D341Med (cell line): ENCODE measurements around the gene PPP1R14B.

Experiments
- DNase-seq: peaks from one replicate; pipeline ENCODE4 v3.0.0; 2012; ENCODE audit warnings: low spot score

PPP1R14B gene

GRCh38 chr11:64281957-64282770, 35.4 kb upstream of the PPP1R14B start:
- no peak for DNase-seq

- no peak for DNase-seq
Observed at GRCh38 chr11:64278576-64279190, 31.9 kb upstream of the PPP1R14B start.

DNA sequence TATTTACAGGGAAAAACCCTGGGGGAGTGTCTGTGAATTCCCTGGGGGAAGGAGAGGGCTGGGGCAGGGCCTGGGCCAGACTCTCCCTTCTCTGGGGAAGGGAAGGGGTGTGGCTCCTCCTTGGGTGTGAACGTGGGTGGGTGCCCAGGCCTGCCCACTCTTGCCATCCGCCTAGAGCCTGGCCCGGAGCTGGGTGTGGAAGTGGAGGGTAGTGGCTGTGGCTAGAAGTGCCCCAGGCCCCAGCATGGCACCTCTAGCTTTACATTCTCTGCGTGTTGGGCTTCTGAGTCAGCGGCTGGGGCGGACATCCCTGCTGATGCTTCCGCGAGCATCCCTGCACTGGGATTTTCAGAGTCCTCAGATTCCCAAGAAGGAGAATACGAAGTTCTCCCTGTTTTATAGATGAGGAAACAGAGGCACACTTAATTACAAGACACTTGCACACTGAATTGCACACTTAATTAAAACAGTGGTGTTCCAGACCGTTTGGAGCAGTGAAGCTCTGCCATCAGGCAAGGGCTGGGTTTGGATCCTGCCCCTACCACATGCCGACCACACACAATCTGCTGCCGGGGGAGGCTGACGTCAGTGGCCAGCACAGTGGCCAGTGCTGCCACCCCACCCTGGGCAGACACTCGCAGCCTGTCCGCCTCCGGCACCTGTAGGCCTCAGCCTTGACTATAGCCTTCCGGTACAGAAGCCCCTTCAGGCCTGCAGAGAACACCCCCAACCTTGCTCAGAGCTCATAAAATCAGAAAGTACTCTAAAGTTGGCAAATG, 30.1 kb upstream of the PPP1R14B start:
- no peak for DNase-seq

GRCh38 chr11:64275841-64276240, 29.1 kb upstream of the PPP1R14B start:
- no peak for DNase-seq

GRCh38 chr11:64275031-64275800, 28.5 kb upstream of the PPP1R14B start:
- DNase-seq: no peak

- peak; percentile 92 for DNase-seq
Observed at GRCh38 chr11:64269540-64270220, 22.9 kb upstream of the PPP1R14B start.

DNA sequence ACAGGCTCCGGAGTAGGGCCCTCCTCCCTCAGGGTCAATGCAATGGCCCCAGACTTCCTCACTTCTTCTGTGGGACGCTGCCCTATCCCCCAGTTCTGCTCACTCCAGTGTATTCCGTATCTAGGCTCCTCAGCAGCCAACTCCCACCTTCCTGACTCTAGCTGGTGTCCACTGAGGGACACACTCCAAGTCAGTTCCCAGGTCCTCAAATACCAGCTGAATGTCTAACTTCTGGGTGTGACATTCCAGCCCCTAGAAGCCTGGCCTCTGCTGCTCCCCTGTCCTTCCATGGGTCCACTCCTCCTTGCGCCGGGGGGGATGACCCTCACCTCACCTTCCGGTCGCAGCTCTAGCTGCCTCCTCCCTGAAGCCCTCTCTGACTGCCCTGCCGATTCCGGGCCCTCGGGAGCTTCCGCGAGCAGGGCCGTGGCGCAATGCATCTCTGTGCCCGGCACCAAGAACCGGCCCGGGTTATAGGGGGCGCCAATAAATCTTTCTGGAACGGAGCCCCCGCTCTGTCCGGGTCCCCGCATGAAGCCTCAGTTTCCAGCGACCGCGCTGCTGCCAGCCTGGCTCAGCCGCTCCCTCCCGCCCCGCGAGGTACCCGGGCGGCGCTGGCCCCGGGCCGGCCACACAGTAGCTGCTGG, 22.3 kb upstream of the PPP1R14B start:
- DNase-seq: no peak

- DNase-seq: peak; percentile 63
Observed at GRCh38 chr11:64268025-64268892, 21.5 kb upstream of the PPP1R14B start.

DNA sequence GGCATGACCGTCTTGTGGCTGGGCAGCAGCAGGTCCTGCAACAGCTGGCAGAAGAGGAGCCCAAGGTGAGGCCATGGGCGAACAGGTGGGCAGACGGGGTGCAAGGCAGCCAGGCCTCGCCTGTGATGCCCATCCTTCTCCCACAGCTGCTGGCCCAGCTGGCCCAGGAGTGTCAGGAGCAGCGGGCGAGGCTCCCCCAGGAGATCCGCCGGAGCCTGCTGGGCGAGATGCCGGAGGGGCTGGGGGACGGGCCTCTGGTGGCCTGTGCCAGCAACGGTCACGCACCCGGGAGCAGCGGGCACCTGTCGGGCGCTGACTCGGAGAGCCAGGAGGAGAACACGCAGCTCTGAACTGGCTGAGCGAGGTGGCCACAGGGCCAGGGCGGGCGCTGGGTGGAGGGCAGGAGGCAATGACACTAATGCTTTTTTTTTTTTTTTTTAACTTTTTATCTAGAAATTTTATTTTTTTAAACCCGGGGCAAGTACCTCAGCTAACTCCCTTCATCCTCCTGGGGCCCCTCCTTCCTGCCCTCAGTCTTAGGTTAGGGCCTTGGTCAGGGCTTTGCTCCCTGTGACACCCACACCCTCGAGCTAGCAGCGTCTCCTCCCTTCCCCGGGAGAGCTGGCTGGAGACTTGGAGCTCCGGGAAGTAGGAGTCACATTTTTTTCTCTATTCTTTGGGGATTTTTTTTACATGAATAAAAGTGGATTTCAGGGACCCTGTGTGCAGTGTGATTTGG, 20.6 kb upstream of the PPP1R14B start:
- DNase-seq: no peak

GRCh38 chr11:64266339-64266738, 19.6 kb upstream of the PPP1R14B start:
- no peak for DNase-seq

GRCh38 chr11:64265176-64266160, 18.7 kb upstream of the PPP1R14B start:
- DNase-seq: no peak

- DNase-seq: no peak
Observed at GRCh38 chr11:64264371-64264852, 17.7 kb upstream of the PPP1R14B start.

DNA sequence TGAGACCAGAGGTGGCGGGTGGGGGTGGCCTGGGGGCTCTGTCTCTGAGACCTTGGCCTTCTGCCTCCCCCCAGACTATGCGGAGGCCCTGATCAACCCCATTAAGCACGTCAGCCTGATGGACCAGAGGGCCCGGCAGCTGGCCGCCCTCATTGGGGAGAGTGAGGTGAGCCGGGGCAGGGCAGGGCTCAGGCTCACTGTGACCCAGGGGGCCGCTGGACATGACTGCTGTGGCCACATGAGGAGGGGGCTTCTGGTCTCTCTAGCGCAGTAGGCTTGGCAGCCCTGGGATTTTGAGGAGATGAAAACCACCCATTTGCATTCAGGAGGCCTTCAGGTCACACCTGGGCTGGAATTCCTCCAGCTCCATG, 17.2 kb upstream of the PPP1R14B start:
- DNase-seq: no peak

DNA sequence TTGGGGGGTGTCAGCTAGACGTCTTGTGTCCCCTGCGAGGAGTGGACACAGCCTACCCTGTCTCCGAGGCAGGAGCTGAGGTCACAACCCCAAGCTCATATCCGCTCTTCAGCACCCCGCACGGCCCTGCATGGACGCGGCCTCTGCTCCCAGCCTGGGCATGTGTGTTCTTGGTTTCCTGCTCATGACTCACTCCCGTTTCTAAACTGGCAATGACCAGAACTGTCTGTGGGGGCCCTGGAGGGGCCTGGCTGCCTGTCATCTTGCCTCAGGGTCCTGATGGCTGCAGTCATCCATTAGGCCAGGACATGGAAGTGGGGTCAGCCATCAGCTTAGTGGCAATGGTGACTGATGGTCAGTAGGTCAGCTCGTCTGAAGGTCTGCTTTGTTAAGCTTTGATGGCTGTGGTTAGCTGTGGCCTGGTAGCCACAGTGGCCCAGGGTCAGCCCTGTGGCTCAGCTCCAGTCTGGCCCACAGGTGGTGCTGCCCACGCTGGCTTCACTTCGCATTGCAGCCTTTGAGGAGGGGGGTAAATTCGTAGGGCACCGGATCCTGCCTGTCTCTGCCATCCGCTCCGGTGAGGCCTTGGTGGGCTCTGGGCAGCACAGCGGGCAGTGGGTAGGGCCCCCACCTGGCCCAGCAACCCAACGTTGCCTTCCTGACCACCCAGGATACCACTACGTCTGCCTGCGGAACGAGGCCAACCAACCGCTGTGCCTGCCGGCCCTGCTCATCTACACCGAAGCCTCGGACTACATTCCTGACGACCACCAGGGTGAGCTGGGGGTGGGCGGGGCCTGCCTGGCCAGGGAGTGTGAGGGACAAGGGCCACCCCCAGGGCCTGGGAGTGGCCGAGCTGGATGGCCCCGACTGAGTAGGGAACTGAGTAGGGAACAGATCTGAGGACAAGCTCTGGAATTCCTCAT, 16.5 kb upstream of the PPP1R14B start:
- no peak for DNase-seq

GRCh38 chr11:64262271-64263002, 15.7 kb upstream of the PPP1R14B start:
- DNase-seq: no peak

DNA sequence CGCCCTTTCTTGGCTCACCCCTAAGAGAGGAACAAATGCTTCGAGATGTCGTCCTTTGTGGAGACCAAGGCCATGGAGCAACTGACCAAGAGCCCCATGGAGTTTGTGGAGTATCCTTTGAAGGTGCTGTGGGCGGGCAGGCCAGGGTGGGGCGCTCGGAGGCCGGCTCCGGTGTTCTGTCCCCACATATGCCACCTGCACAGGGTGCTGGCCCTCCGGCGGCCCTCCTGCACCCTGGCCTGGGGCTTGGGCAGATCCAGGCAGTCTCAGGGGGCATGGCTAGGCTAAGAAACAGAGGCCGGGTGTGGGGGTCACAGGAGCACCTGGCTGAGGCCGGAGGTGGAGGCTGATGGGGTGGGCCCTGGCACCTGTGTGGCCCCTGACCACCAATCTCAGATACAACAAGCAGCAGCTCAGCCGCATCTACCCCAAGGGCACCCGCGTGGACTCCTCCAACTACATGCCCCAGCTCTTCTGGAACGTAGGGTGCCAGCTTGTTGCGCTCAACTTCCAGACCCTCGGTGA, 14.9 kb upstream of the PPP1R14B start:
- DNase-seq: no peak
